HepG2 (cell line): ENCODE results near the gene AMZ2. TPM values are rescaled to one million over a fixed set of nuclear protein-coding genes. Genes with fewer than 3 reads are reported as not detected.
A peak's percentile ranks its signal among the peaks of the same experiment; 100 is the strongest.
"Not testable (repeated sequence)": the region's sequence is repeated elsewhere in the genome, so short reads cannot be mapped to it uniquely, and the experiment has no call there.

Experiments used
- ATAC-seq: fragments of 200-7000 bp; cut with Tn5 transposase; 3 replicates; pipeline ENCODE4 v1.9.1; 2020; ENCODE audit warnings: mild to moderate bottlenecking, moderate library complexity
- BruUV-seq: library from RNA; stranded (reverse); fragments of 400-500 nt; replicated peaks from 2 replicates; lab custom pipeline; 2021; lab: Mats Ljungman, UMichigan
- CTCF ChIA-PET: fragments of 300-600 bp; formaldehyde crosslinking; extraction: SDS; loops from one replicate; lab custom pipeline; 2021; ENCODE audit warnings: low total read pairs, inconsistent platforms, low intra/inter-chr PET ratio; lab: Yijun Ruan, JAX
- POLR2A ChIA-PET: fragments of 350-600 bp; sonication (Branson Sonifier 250); formaldehyde crosslinking; loops from one replicate; lab custom pipeline; 2020; ENCODE audit warnings: antibody characterized with exemption, inconsistent platforms; lab: Yijun Ruan, JAX
- DNase-seq: peaks from one replicate; pipeline ENCODE4 v3.0.0-alpha.2; 2015; ENCODE audit warnings: low spot score
- FAIRE-seq: peaks from 3 replicates; lab custom pipeline; 2011; peaks lifted over from hg19 to GRCh38; lab: Jason Lieb, UNC
- H2AFZ ChIP-seq: one replicate; pipeline ENCODE4 v1.6.1; 2011; ENCODE audit warnings: low read length, inconsistent platforms
- H3K27ac ChIP-seq: fragments of 300-600 bp; 3 replicates; pipeline ENCODE4 v1.8.0; 2011; ENCODE audit warnings: mixed run types, mild to moderate bottlenecking, mixed read lengths, low read length, inconsistent platforms; ENCODE audit not compliant: insufficient read depth; ENCODE audit errors: extremely low read length
- H3K27me3 ChIP-seq, 2 experiments: fragments of 200-600 bp in 1 of 2; 2 replicates in 1 of 2; 3 replicates in 1 of 2; pipeline versions ENCODE4 v1.6.0 to v1.8.0; 2011; ENCODE audit warnings: low read length in 2 of 2, mild to moderate bottlenecking in 2 of 2, moderate library complexity in 2 of 2, inconsistent platforms in 1 of 2; ENCODE audit not compliant: insufficient read depth in 2 of 2, control insufficient read depth in 1 of 2
- H3K36me3 ChIP-seq, 2 experiments: fragments of 200-600 bp in 1 of 2; replicated peaks in 1 of 2; 2 replicates in 1 of 2; 3 replicates in 1 of 2; pipeline versions ENCODE4 v1.5.1 to v1.8.0; 2011; ENCODE audit warnings: low read length in 2 of 2, inconsistent platforms in 1 of 2; ENCODE audit not compliant: insufficient read depth in 2 of 2, control insufficient read depth in 1 of 2
- H3K4me1 ChIP-seq: 2 replicates; pipeline ENCODE4 v1.5.1; 2012; ENCODE audit warnings: low read length, inconsistent platforms; ENCODE audit not compliant: insufficient read depth
- H3K4me2 ChIP-seq: 2 replicates; pipeline ENCODE4 v1.6.0; 2011; ENCODE audit warnings: low read depth, low read length, inconsistent platforms
- H3K4me3 ChIP-seq, 3 experiments: fragments of 200-600 bp in 1 of 3; sonication (generic), shearing (Covaris generic) in 1 of 3; replicated peaks in 1 of 3; 2 replicates each; pipeline ENCODE4 v1.5.1; 2011 to 2016; ENCODE audit warnings: low read length in 3 of 3, inconsistent platforms in 2 of 3, low read depth in 2 of 3, mild to moderate bottlenecking in 2 of 3, control low read depth in 1 of 3, mixed read lengths in 1 of 3; ENCODE audit not compliant: insufficient read depth in 1 of 3
- H3K79me2 ChIP-seq: one replicate; pipeline ENCODE4 v1.6.1; 2011; ENCODE audit warnings: low read length, inconsistent platforms; ENCODE audit not compliant: insufficient read depth
- H3K9ac ChIP-seq: 2 replicates; pipeline ENCODE4 v1.6.0; 2011; ENCODE audit warnings: mild to moderate bottlenecking, low read depth, low read length, inconsistent platforms; ENCODE audit not compliant: insufficient read depth
- H3K9me3 ChIP-seq: 2 replicates; pipeline ENCODE4 v1.5.1; 2012; ENCODE audit warnings: mild to moderate bottlenecking, low read length
- H4K20me1 ChIP-seq: 2 replicates; pipeline ENCODE4 v1.6.0; 2011; ENCODE audit warnings: inconsistent platforms, mild to moderate bottlenecking, low read length, moderate library complexity; ENCODE audit not compliant: insufficient read depth
- FOXA3 ChIP-seq: IDR thresholded peaks from 2 replicates; pipeline ENCODE4 v1.6.1; 2016; ENCODE audit warnings: missing genetic modification reagents, missing compliant biosample characterization
- FOXK1 ChIP-seq: sonication (generic); formaldehyde crosslinking; IDR thresholded peaks from 2 replicates; pipeline ENCODE4 v1.4.0; 2020; ENCODE audit warnings: low read depth, missing genetic modification reagents, borderline replicate concordance
- FOXK2 ChIP-seq: fragments of 450-650 bp; IDR thresholded peaks from 2 replicates; pipeline ENCODE4 v1.6.1; 2016
- FOXP1 ChIP-seq, 2 experiments: fragments of 450-650 bp in 1 of 2; IDR thresholded peaks; 2 replicates each; pipeline ENCODE4 v1.6.1; 2017 to 2018; ENCODE audit warnings: antibody characterized with exemption in 1 of 2
- HMG20A ChIP-seq: IDR thresholded peaks from 2 replicates; pipeline ENCODE4 v1.6.1; 2016; ENCODE audit warnings: borderline replicate concordance
- HMGXB4 ChIP-seq, 2 experiments: sonication (generic) in 1 of 2; formaldehyde crosslinking in 1 of 2; IDR thresholded peaks; 2 replicates each; pipeline versions ENCODE4 v1.4.0 to v1.6.1; 2018 to 2020; ENCODE audit warnings: missing genetic modification reagents in 2 of 2, borderline replicate concordance in 1 of 2, low read depth in 1 of 2, mild to moderate bottlenecking in 1 of 2, missing biosample characterization in 1 of 2
- ISL2 ChIP-seq: sonication (generic); formaldehyde crosslinking; IDR thresholded peaks from 2 replicates; pipeline ENCODE4 v1.5.0; 2020; ENCODE audit warnings: missing genetic modification reagents
- KAT8 ChIP-seq: IDR thresholded peaks from 2 replicates; pipeline ENCODE4 v1.6.1; 2016; ENCODE audit warnings: missing genetic modification reagents, missing compliant biosample characterization
- NCOA2 ChIP-seq: sonication (generic); formaldehyde crosslinking; IDR thresholded peaks from 2 replicates; pipeline ENCODE4 v1.8.0; 2022; ENCODE audit warnings: inconsistent platforms
- RXRB ChIP-seq: IDR thresholded peaks from 2 replicates; pipeline ENCODE4 v1.6.1; 2016; ENCODE audit warnings: borderline replicate concordance, missing genetic modification reagents, missing compliant biosample characterization
- SP5 ChIP-seq: IDR thresholded peaks from 2 replicates; pipeline ENCODE4 v1.6.1; 2016; ENCODE audit warnings: low read depth, borderline replicate concordance
- STAG1 ChIP-seq: sonication (generic); formaldehyde crosslinking; IDR thresholded peaks from 2 replicates; pipeline ENCODE4 v1.4.0; 2020; ENCODE audit warnings: missing genetic modification reagents
- TEAD3 ChIP-seq: optimal IDR thresholded peaks from 2 replicates; pipeline ENCODE3; 2016; ENCODE audit warnings: borderline replicate concordance
- ZNF12 ChIP-seq: sonication (generic); formaldehyde crosslinking; IDR thresholded peaks from 2 replicates; pipeline ENCODE4 v1.5.0; 2020; ENCODE audit warnings: missing genetic modification reagents
- WGBS: methylation state at CpG from one replicate; pipeline ENCODE4 v1.1.6; 2017; ENCODE audit warnings: low lambda C conversion rate; 5-methylcytosine and 5-hydroxymethylcytosine counted together
- in situ Hi-C: cut with HindIII; loops from 2 replicates; pipeline ENCODE4 v1.10.0; 2017; ENCODE audit warnings: low pct_unique_long_range_greater_than_20kb; ENCODE audit not compliant: extremely low pct_ligation_motif_present
- intact Hi-C: fragments of 100-400 bp; cut with micrococcal nuclease; formaldehyde crosslinking; loops from one replicate; pipeline ENCODE4 v1.10.0; 2022; ENCODE audit not compliant: unreplicated experiment
- polyA plus RNA-seq, 8 experiments: library from polyadenylated mRNA; depleted of rRNA in 3 of 8; stranded (reverse) in 7 of 8; unstranded in 1 of 8; fragments of >200 nt; fragmentation: Illumina TruSeq in 4 of 8; extraction: Trizol in 4 of 8; gene quantifications; 2 replicates each; pipeline versions ENCODE4 v1.2.1 to v1.2.3, GENCODE V29; 2011 to 2016; ENCODE audit warnings: low read depth in 4 of 8, missing spikeins in 1 of 8, mixed read lengths in 1 of 8; ENCODE audit not compliant: insufficient read depth in 1 of 8
- total RNA-seq, 5 experiments: library from RNA; depleted of rRNA; stranded (reverse); fragments of >200 nt; fragmentation: Illumina TruSeq; extraction: Trizol; gene quantifications; 2 replicates each; pipeline ENCODE4 v1.2.3, GENCODE V29; 2016; ENCODE audit warnings: low read depth in 1 of 5
- TF ChIP-seq, protein P1 (sequence below): IDR thresholded peaks from 2 replicates; pipeline ENCODE4 v1.6.1; 2016
- TF ChIP-seq, protein P2 (sequence below): sonication (generic); formaldehyde crosslinking; IDR thresholded peaks from 2 replicates; pipeline ENCODE4 v1.4.0; 2020; ENCODE audit warnings: missing genetic modification reagents, borderline replicate concordance
- TF ChIP-seq, protein P3 (sequence below): IDR thresholded peaks from 2 replicates; pipeline ENCODE4 v1.6.1; 2012; ENCODE audit warnings: low read depth, low read length, improper control_type of control experiment

The AMZ2 gene
- total and polyA plus RNA-seq, 2 of the 13 experiments (the other 11 are each of a cell fraction or from before 2014, with no cell fraction given) = 86.9 to 90.2 TPM

GRCh38 chr17:68265833-68266232, 18.0 kb downstream of the AMZ2 start:
- POLR2A ChIA-PET = interaction anchor here (0.7 to 2.5 kb wide), 11 partner anchors 18 to 335 kb away, joined by 3 to 18 read pairs (median 5); partner anchors contain the start of genes AMZ2, ARSG, FAM20A and SLC16A6
- DNase-seq (peak; percentile 92), FAIRE-seq (peak; percentile 40), ATAC-seq (peak; percentile 97)
- H4K20me1 ChIP-seq, H3K36me3 ChIP-seq, H3K4me3 ChIP-seq, H3K79me2 ChIP-seq, H3K9ac ChIP-seq, H3K27me3 ChIP-seq, H2AFZ ChIP-seq, in situ Hi-C loops, BruUV-seq, H3K4me2 ChIP-seq, H3K9me3 ChIP-seq: not testable (repeated sequence)
- Histone ChIP-seq H3K4me1 (peaks cover 26% of the 10 kb centered on the region), H3K27ac (peak overlapping the region; percentile 59)
- 3% methylated on average over 2 of the region's 2 CpGs for WGBS
- intact Hi-C loops = loop anchor here (1.0 kb wide), 2 partner anchors 133 to 197 kb away; no protein-coding TSS in a partner anchor
- CTCF ChIA-PET = interaction anchor here (0.7 to 1.7 kb wide), 4 partner anchors 133 to 197 kb away, joined by 3 to 6 read pairs (median 4); no protein-coding TSS in a partner anchor
- TF ChIP-seq FOXK1 (CRISPR knock-in tag) (peak; percentile 83; the same call in 1 of the 2 replicates), FOXA3 (CRISPR knock-in tag) (peak; percentile 98), ZNF12 (peak; percentile 51; the same call in 1 of the 2 replicates), STAG1 (CRISPR knock-in tag) (peak; percentile 21; the same call in 1 of the 2 replicates), TEAD3 (CRISPR knock-in tag) (peak; percentile 90), KAT8 (CRISPR knock-in tag) (peak; percentile 72; the same call in 1 of the 2 replicates), SP5 (peak; percentile 16; the same call in 1 of the 2 replicates), FOXP1 (IDR thresholded peaks at IDR 0.05) (peak; percentile 65; the same call in 1 of the 2 replicates), FOXP1 (CRISPR knock-in tag; IDR thresholded peaks at IDR 0.05) (peak; percentile 77), HMG20A (CRISPR knock-in tag) (peak; percentile 83; the same call in 1 of the 2 replicates), FOXK2 (peak; percentile 55; the same call in 1 of the 2 replicates), ISL2 (CRISPR knock-in tag) (0 out of 2 replicates have a peak, but pooled peaks have one; percentile 50), NCOA2 (CRISPR knock-in tag) (peak; percentile 77), HMGXB4 (CRISPR knock-in tag; IDR thresholded peaks at IDR 0.05; ENCODE audit: borderline replicate concordance in 1 of 2, low read depth in 1 of 2) (0 out of 4 replicates have a peak, but pooled peaks of 1 of the 2 experiments have one; percentile 8), RXRB (CRISPR knock-in tag) (peak; percentile 74; the same call in 1 of the 2 replicates)
- TF ChIP-seq, protein P1, sequence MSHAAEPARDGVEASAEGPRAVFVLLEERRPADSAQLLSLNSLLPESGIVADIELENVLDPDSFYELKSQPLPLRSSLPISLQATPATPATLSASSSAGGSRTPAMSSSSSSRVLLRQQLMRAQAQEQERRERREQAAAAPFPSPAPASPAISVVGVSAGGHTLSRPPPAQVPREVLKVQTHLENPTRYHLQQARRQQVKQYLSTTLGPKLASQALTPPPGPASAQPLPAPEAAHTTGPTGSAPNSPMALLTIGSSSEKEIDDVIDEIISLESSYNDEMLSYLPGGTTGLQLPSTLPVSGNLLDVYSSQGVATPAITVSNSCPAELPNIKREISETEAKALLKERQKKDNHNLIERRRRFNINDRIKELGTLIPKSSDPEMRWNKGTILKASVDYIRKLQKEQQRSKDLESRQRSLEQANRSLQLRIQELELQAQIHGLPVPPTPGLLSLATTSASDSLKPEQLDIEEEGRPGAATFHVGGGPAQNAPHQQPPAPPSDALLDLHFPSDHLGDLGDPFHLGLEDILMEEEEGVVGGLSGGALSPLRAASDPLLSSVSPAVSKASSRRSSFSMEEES (CRISPR knock-in tag) = peak; percentile 54; the same call in 1 of the 2 replicates
- TF ChIP-seq, protein P2, sequence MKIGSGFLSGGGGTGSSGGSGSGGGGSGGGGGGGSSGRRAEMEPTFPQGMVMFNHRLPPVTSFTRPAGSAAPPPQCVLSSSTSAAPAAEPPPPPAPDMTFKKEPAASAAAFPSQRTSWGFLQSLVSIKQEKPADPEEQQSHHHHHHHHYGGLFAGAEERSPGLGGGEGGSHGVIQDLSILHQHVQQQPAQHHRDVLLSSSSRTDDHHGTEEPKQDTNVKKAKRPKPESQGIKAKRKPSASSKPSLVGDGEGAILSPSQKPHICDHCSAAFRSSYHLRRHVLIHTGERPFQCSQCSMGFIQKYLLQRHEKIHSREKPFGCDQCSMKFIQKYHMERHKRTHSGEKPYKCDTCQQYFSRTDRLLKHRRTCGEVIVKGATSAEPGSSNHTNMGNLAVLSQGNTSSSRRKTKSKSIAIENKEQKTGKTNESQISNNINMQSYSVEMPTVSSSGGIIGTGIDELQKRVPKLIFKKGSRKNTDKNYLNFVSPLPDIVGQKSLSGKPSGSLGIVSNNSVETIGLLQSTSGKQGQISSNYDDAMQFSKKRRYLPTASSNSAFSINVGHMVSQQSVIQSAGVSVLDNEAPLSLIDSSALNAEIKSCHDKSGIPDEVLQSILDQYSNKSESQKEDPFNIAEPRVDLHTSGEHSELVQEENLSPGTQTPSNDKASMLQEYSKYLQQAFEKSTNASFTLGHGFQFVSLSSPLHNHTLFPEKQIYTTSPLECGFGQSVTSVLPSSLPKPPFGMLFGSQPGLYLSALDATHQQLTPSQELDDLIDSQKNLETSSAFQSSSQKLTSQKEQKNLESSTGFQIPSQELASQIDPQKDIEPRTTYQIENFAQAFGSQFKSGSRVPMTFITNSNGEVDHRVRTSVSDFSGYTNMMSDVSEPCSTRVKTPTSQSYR (CRISPR knock-in tag) = peak; percentile 20; the same call in 1 of the 2 replicates
- TF ChIP-seq, protein P3, sequence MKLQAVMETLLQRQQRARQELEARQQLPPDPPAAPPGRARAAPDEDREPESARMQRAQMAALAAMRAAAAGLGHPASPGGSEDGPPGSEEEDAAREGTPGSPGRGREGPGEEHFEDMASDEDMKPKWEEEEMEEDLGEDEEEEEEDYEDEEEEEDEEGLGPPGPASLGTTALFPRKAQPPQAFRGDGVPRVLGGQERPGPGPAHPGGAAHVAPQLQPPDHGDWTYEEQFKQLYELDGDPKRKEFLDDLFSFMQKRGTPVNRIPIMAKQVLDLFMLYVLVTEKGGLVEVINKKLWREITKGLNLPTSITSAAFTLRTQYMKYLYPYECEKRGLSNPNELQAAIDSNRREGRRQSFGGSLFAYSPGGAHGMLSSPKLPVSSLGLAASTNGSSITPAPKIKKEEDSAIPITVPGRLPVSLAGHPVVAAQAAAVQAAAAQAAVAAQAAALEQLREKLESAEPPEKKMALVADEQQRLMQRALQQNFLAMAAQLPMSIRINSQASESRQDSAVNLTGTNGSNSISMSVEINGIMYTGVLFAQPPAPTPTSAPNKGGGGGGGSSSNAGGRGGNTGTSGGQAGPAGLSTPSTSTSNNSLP = peak; percentile 77
